Measurements from ENCODE around the gene SDC4.

DNA sequence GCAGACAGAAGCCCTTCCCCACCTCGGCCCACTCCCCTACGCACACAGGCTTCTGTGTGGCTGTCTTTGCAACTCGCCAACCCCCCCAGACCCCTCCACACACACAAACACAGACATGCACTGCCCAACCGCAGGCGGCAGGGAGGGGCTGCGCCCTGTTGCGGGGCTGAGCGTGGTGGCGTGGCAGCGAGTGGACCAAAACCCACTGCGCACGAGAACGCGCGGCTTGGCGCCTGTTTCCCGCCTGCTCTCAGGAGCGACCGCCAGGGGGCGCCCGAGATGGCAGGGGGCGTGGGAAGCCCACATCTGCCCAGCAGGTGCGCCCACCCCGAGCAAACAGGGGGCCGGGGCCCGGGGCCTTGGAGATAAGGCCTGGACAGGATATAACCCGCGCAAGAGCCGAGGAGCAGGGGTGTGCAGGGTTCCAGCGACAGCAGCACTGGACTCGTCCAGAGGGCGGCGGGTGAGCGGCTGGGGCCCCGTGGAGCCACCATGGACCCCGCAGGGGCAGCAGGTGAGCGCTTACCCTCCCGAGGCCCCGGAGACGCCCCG is 41.7 kb downstream of the SDC4 start, which contains the start of gene RBPJL:
- peak in 5 of 7 experiments; percentile 45 to 83 (median 68) for TF ChIP-seq CTCF (IDR thresholded peaks at IDR 0.05)
- TF ChIP-seq POLR2A (IDR thresholded peaks at IDR 0.05): no peak
- TF ChIP-seq EP300 (IDR thresholded peaks at IDR 0.05): no peak
- no peak for TF ChIP-seq POLR2AphosphoS5 (IDR thresholded peaks at IDR 0.05)

Data from stomach (tissue), 4 donors.